ENCODE measurements around the gene COL23A1.

The COL23A1 gene

GRCh38 chr5:178350361-178351220 is 239.6 kb downstream of the COL23A1 start:
- DNase-seq = no peak

DNA sequence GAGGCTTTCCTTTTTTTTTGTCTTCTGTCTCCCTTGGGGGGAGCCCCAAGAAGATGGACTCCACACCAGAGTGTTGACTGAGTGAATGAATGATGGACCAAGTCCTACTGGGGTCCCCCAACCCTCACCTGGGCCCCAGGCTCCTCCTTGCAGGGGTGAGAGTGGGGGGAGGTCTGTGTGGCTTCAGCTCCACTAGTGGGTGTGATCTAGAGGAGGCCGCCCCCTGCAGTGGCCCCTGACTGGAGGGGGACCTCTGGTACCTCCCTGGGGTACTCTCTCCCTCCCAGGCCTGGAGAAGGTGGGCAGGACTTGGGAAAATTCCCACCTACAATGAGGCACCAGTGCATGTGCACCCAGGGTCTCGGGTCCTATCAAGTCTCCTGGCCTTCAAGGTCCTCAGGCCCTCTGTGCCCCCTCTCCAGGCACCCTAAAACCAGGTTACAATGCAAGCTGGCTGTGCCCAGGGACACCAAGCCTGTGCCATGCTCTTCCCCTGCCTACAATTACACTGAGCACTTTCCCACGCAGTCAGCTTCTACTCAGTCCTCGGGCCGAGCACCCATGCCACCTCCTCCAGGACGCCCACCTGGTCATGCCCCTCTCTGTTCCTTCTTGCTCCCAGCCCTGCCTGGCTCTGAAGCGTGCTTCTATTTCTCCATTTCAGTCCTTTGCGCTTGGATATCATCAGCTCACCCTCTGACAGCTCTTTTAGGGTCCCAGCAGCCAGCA is 240.4 kb downstream of the COL23A1 start:
- DNase-seq = no peak

GRCh38 chr5:178349075-178349511 is 241.1 kb downstream of the COL23A1 start:
- no peak for DNase-seq

DNA sequence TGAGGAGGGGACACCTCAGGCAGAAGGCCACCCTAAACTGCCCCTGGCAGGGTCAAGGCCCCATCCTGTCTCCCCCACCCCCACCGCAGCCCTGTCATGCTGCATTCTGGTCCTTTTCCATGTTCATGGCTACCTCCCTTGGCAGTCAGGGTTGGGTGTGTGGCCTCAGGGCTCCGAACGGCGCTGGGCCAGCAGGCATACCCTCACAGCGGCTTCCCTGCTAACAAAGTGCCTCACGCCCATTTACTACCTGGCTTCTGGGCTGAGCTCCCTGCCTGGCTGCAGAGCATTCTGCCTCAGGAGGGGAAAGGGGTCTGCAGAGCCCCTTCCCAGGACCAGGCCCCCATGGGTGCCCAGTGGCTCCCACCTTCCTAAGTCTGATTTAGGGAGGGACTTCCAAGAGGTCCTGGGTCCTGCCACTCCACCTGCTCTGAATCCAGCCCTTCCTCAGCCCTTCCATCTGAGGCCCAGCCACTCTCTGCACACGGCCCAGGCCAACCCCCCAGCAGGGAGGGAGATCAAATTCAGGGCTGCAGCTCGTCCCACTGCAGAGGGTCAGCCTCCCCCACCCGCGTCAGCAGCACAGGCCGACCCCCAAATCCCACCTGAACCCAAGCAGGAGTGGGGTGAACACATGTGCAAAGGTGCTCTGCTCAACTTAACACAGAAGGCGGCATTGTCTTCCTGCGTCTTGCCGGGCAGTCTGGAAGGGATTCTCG is 241.7 kb downstream of the COL23A1 start:
- no peak for DNase-seq

DNA sequence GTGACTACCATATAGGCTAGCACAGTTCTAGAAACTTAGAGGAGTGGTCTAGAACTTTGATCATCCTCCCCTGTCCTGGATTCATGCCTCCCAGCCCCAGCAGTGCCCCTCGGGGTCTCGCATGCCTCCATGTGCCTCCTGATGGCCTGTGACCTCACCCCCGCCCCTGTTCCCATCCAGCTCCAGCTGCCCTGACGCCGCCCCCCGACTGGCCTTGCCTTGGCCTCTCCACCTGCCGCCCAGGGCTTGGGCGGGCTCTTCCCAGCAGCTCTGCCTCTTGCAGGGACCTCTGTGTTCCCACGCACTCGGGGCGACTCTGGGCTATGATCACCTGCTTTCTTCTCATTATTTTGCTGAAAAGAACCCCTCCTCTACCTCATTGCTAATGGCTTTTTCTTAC is 242.2 kb downstream of the COL23A1 start:
- DNase-seq = no peak

- DNase-seq = no peak
These were observed 243.4 kb downstream of the COL23A1 start for GRCh38 chr5:178346607-178347334.

GRCh38 chr5:178343306-178343705 is 246.9 kb downstream of the COL23A1 start:
- DNase-seq = no peak

- DNase-seq = no peak
These were observed 248.4 kb downstream of the COL23A1 start for GRCh38 chr5:178341851-178342140.

DNA sequence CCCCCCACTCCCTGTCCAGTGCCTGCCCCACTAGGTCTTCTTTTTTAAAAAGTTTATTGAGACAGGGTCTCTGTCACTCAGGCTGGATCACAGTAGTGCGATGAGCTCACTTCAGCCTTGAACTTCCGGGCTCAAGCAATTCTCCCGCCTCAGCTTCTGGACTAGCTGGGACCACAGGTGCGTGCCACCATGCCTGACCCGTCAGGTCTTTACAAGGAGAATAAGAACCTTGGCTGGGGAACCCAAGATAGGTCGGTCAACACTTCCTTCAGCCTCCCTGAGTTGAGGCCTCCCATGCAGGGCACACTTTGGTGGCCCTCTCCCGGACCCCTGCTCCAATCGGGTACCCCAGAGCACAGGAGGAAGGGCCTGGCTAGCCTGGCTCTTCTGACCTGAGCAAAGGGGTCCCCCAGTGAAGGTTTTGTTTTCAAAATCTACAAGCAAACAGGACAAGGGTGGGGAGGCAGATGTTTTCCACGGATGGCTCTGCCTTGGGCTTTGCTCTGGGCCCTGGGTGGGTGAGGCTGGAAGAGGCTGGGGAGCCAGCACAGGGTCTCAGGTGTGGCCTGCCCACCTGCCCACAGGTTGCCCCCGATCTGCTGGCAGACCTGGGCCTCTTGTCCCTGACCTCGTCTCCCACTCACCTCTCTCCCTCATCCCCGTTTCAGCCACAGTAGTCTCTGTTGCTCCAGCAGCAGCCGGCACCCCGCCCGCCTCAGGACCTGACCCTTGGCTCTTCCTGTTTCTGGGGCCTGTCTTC is 248.9 kb downstream of the COL23A1 start:
- DNase-seq = no peak

- no peak for DNase-seq
These were observed 249.6 kb downstream of the COL23A1 start for GRCh38 chr5:178340637-178341036.

GRCh38 chr5:178340187-178340586 is 250.0 kb downstream of the COL23A1 start:
- no peak for DNase-seq

DNA sequence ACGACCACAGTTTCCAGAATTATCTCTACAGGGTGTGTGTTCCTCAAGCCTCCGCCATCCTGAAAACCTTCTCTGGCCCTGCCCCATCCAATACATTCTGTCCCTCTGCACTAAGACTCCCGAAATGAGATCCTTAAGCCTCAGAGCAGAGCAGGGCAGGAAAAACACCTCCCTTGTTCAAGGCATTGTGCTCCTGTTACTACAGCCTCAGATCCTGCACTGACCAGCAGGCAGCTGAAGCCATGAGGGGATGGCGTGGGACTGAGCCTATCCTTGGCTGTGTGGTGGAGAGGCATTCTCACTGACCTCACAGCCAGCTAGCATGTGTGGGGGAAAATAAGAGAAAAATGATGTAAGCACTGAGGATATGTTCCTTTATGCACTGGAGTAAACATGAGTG is 250.9 kb downstream of the COL23A1 start:
- DNase-seq = no peak

- DNase-seq = no peak
These were observed 251.4 kb downstream of the COL23A1 start for GRCh38 chr5:178338750-178339144.

DNA sequence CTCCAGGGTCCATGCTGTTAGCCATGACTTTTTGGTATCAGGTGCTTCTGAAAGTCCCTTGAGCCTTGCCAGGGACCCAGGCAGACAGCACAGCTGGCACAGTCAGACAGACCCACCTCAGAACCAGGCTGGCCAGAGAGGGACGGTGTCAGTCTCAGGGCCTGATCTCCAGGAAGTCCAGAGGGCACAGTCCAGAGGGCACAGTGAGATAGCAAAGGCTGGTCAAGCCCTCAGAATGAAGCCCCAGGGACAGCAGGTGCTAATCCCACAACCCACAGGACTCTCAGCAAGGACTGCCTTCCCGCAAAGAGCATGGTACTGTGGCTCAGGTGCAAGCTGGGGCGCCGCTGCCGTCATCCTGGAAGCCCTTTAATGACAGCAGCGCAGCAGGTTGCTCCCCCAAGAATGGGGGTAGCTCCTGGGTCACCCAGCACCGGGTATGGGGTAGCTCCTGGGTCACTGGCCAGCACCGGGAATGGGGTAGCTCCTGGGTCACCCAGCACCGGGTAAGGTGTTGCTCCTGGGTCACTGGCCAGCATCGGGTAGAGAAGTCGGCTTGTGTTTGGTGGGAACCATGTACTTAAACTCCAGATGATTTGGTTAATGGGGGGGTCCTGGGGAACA is 252.0 kb downstream of the COL23A1 start:
- no peak for DNase-seq

DNA sequence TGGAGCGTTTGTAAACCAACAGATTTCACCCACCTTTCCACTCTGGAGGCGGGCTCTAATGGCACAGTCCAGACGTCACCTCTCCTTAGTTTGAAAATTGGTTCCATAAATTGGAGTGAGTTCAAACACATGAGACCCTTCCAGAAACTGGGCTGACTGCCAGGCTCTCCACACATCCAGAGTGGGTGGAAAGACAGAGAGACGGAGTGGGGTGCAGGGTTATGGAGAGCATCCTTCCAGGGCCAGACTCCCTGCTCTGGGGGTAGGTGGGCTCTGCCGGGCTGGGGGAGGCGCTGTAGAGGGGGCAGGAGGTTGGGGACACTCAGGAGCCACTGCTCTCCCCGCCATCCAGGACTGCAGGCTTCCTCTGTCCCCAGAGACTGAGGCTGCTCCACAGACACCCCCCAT is 252.9 kb downstream of the COL23A1 start:
- no peak for DNase-seq

- DNase-seq = no peak
These were observed 253.3 kb downstream of the COL23A1 start for GRCh38 chr5:178336889-178337288.

DNA sequence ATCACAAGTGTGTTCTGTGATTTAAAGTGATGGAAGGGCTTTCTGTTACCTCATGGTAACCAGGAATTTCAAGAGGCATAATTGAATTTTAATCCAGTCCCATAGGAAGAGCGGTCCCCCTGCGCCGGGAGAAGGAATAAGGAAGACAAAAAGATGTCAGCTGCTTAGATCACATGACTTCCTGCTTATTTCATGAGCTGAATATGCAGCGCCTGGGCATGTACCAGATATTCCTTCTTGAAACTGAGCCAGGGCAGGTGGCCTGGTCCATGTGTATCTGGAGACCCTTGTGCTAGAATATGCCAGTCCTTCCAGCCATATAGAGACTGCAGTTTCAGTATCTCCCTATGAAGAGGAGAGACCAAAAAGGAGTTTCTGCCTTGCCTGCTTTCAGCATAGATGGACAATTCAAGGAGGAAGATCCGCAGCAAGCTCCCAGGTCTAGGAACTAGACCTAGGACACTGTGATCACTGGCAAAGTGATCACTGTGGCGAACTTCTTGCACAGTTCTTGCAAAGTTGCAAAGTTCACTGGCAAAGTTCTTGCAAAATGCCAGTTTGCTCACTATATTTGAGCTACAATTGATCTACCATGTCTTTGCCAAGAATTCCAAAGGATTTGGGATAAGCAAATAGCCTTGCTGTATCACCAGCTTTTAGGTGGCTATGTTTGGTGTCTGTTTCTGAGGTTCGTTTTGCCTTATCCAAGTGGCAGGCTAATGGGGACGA is 254.7 kb downstream of the COL23A1 start:
- no peak for DNase-seq

DNA sequence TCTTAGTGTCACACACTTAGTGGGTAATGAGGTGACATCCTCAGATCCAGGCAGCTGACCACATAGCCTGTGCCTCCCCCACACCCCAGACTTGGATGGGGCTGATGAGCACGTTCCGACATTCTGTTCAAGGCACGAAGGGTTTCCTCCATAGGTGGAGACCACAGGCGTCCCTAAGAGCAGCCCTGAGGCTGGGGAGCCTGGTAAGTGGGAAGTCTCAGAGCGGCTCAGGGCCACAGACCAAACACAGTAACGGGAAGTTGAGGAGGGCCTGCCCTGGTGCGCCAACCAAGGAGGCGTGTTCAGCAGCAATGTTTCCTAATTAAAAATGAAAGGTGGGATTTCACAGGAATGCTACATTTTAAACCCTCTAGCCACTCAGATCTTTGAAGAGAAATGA is 255.3 kb downstream of the COL23A1 start:
- no peak for DNase-seq

DNA sequence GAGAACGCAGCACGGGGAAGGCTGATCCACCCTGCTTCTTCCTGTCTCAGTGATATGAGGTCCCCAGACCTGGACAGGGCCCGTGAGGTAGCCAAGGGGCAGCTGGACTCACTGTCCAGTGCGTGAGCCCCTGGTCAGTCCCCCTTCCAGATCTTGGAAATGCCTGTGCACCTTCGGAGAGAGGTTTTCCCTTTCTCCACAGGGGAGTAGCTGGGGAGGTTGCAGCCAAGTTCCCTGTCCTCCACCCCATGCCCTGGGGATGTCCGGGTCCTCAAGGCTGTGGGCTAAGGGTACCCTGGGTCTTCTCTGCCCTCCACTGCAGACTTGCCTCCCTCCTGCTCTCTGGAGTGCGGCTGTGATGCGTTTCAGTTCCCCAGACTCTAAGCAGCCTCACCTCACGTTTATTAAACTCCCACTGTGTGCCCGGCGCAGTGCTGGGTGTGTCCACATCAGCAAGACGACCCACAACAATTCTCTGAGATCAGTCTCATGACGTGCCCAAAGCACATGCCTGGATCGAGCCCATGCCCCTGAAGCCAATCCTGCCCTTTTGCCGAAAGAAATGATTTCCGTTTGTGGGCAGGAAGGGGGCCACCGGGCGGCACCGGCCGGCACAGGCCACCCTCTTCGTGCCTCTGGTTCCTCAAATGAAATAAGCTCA is 256.2 kb downstream of the COL23A1 start:
- DNase-seq = no peak

GRCh38 chr5:178332210-178332641 is 258.0 kb downstream of the COL23A1 start:
- no peak for DNase-seq
